K562 (cell line): ENCODE data around the gene MYRIP. TPM values are rescaled to one million over a fixed set of nuclear protein-coding genes. Genes with fewer than 3 reads are reported as not detected.

ENCODE experiments used
- ATAC-seq: fragments of 200-7000 bp; cut with Tn5 transposase; 3 replicates; pipeline ENCODE4 v1.9.1; 2020; ENCODE audit warnings: moderate library complexity
- BruUV-seq: library from RNA; stranded (reverse); fragments of 400-500 nt; replicated peaks from 2 replicates; lab custom pipeline; 2021; lab: Mats Ljungman, UMichigan
- CTCF ChIA-PET: fragments of 300-600 bp; formaldehyde crosslinking; extraction: SDS; loops from one replicate; lab custom pipeline; 2021; ENCODE audit warnings: low intra/inter-chr PET ratio; lab: Yijun Ruan, JAX
- POLR2A ChIA-PET: fragments of 300-600, 350-650 bp; sonication (Branson Sonifier 250); formaldehyde crosslinking; extraction: SDS; loops from one replicate; lab custom pipeline; 2021; ENCODE audit warnings: antibody characterized with exemption, inconsistent platforms; lab: Yijun Ruan, JAX
- DNase-seq, 4 experiments: peaks; one replicate each; pipeline versions ENCODE4 v3.0.0 to v3.0.0-alpha.2; 2011 to 2018; ENCODE audit warnings: low spot score in 3 of 4, mixed read lengths in 3 of 4; ENCODE audit errors: extremely low read depth in 1 of 4
- FAIRE-seq: peaks from 2 replicates; lab custom pipeline; 2011; peaks lifted over from hg19 to GRCh38; lab: Jason Lieb, UNC
- H2AFZ ChIP-seq: 2 replicates; pipeline ENCODE4 v1.6.0; 2011; ENCODE audit warnings: low read depth, low read length, control low read depth, inconsistent platforms
- H3K27ac ChIP-seq: fragments of 200-600 bp; 3 replicates; pipeline ENCODE4 v1.8.0; 2011; ENCODE audit warnings: low read depth, mild to moderate bottlenecking, control low read depth, inconsistent platforms, low read length, moderate library complexity, mixed read lengths; ENCODE audit errors: extremely low read depth
- H3K27me3 ChIP-seq, 2 experiments: fragments of 300-600 bp in 1 of 2; 2 replicates in 1 of 2; 3 replicates in 1 of 2; pipeline versions ENCODE4 v1.6.0 to v1.8.0; 2011; ENCODE audit warnings: inconsistent platforms in 2 of 2, low read length in 2 of 2, mild to moderate bottlenecking in 1 of 2, mixed read lengths in 1 of 2, moderate library complexity in 1 of 2; ENCODE audit not compliant: control insufficient read depth in 2 of 2, insufficient read depth in 2 of 2
- H3K36me3 ChIP-seq: fragments of 300-600 bp; 3 replicates; pipeline ENCODE4 v1.8.0; 2011; ENCODE audit warnings: mild to moderate bottlenecking, low read length, inconsistent platforms; ENCODE audit not compliant: control insufficient read depth, insufficient read depth
- H3K4me1 ChIP-seq, 2 experiments: fragments of 200-600 bp in 1 of 2; replicated peaks in 1 of 2; 2 replicates in 1 of 2; 3 replicates in 1 of 2; pipeline versions ENCODE4 v1.5.1 to v1.8.0; 2011; ENCODE audit warnings: inconsistent platforms in 2 of 2, low read length in 2 of 2, mild to moderate bottlenecking in 1 of 2, mixed read lengths in 1 of 2, moderate library complexity in 1 of 2; ENCODE audit not compliant: control insufficient read depth in 2 of 2, insufficient read depth in 2 of 2
- H3K4me2 ChIP-seq: 2 replicates; pipeline ENCODE4 v1.6.1; 2011; ENCODE audit warnings: low read length, control low read depth, inconsistent platforms, mixed read lengths; ENCODE audit not compliant: insufficient read depth
- H3K4me3 ChIP-seq: fragments of 200-600 bp; sonication (generic), shearing (Covaris generic); 2 replicates; pipeline ENCODE4 v1.5.1; 2016; ENCODE audit warnings: control low read depth, inconsistent platforms
- H3K79me2 ChIP-seq: fragments of 200-600 bp; 3 replicates; pipeline ENCODE4 v1.8.0; 2011; ENCODE audit warnings: low read length, inconsistent platforms; ENCODE audit not compliant: control insufficient read depth, insufficient read depth
- H3K9ac ChIP-seq, 2 experiments: 2 replicates each; pipeline versions ENCODE4 v1.6.0 to v1.6.1; 2011; ENCODE audit warnings: low read depth in 2 of 2, low read length in 2 of 2, control low read depth in 1 of 2, inconsistent platforms in 1 of 2, mild to moderate bottlenecking in 1 of 2, mixed read lengths in 1 of 2; ENCODE audit not compliant: insufficient read depth in 1 of 2
- H3K9me1 ChIP-seq: one replicate; pipeline ENCODE4 v1.6.0; 2011; ENCODE audit warnings: inconsistent platforms, mild to moderate bottlenecking, low read length, moderate library complexity; ENCODE audit not compliant: control insufficient read depth, insufficient read depth
- H3K9me3 ChIP-seq: replicated peaks from 2 replicates; pipeline ENCODE4 v1.5.1; 2011; ENCODE audit warnings: low read depth, low read length, inconsistent platforms; ENCODE audit not compliant: control insufficient read depth, insufficient read depth
- H4K20me1 ChIP-seq: replicated peaks from 2 replicates; pipeline ENCODE4 v1.6.1; 2011; ENCODE audit warnings: low read length, inconsistent platforms, mixed read lengths; ENCODE audit not compliant: control insufficient read depth, insufficient read depth
- C11orf30 ChIP-seq: fragments of 450-650 bp; IDR thresholded peaks from 2 replicates; pipeline ENCODE4 v1.6.1; 2016; ENCODE audit warnings: low read depth, mild to moderate bottlenecking
- CHCHD3 ChIP-seq: fragments of 250-450 bp; sonication (Bioruptor Pico); IDR thresholded peaks from 2 replicates; pipeline ENCODE4 v2.1.2; 2022; ENCODE audit warnings: mild to moderate bottlenecking
- HCFC1 ChIP-seq: IDR thresholded peaks from 2 replicates; pipeline ENCODE4 v1.6.1; 2012; ENCODE audit warnings: low read depth, low read length, improper control_type of control experiment
- RBM15 ChIP-seq: fragments of 200-400 bp; formaldehyde crosslinking; IDR thresholded peaks from 2 replicates; pipeline ENCODE4 v1.6.1; 2018; ENCODE audit warnings: mild to moderate bottlenecking, low read length, moderate library complexity; ENCODE audit not compliant: insufficient read depth
- SETDB1 ChIP-seq: IDR thresholded peaks from one replicate; pipeline ENCODE4 v1.6.1; 2012; ENCODE audit warnings: low read length, control low read depth, inconsistent platforms
- TCF7L2 ChIP-seq: fragments of 150-350 bp; IDR thresholded peaks from 2 replicates; pipeline ENCODE4 v1.6.1; 2016; ENCODE audit warnings: low read depth, mild to moderate bottlenecking, low read length, moderate library complexity
- TFAP4 ChIP-seq: sonication (generic); formaldehyde crosslinking; IDR thresholded peaks from 2 replicates; pipeline ENCODE4 v1.8.0; 2022; ENCODE audit warnings: missing genetic modification reagents, mild to moderate bottlenecking, moderate library complexity, borderline replicate concordance
- XRCC3 ChIP-seq: fragments of 450-650 bp; IDR thresholded peaks from 2 replicates; pipeline ENCODE4 v1.6.1; 2017; ENCODE audit warnings: mild to moderate bottlenecking, moderate library complexity
- YY1 ChIP-seq, 3 experiments: IDR thresholded peaks; 2 replicates each; pipeline ENCODE4 v1.6.1; 2011; ENCODE audit warnings: low read length in 2 of 3, mild to moderate bottlenecking in 2 of 3, moderate library complexity in 2 of 3, borderline replicate concordance in 1 of 3, control low read depth in 1 of 3, low read depth in 1 of 3; ENCODE audit not compliant: insufficient read depth in 3 of 3, insufficient replicate concordance in 2 of 3, control insufficient read depth in 1 of 3, insufficient read length in 1 of 3; ENCODE audit errors: extremely low read depth in 1 of 3
- ZBTB9 ChIP-seq: fragments of 450-650 bp; formaldehyde crosslinking; IDR thresholded peaks from 2 replicates; pipeline ENCODE4 v1.4.0; 2020; ENCODE audit warnings: mild to moderate bottlenecking, moderate library complexity
- ZFPM2 ChIP-seq: fragments of 250-450 bp; sonication (Bioruptor Pico); IDR thresholded peaks from 2 replicates; pipeline ENCODE4 v1.5.1; 2022; ENCODE audit warnings: mild to moderate bottlenecking
- ZNF354B ChIP-seq: fragments of 250-450 bp; sonication (Bioruptor Pico); IDR thresholded peaks from 2 replicates; pipeline ENCODE4 v1.4.0; 2020
- ZNF584 ChIP-seq: fragments of 200-800 bp; sonication (Bioruptor generic); IDR thresholded peaks from 2 replicates; pipeline ENCODE4 v1.6.1; 2016; ENCODE audit warnings: low read depth, mild to moderate bottlenecking, missing genetic modification characterization, missing compliant biosample characterization
- ZNF696 ChIP-seq: fragments of 250-450 bp; sonication (Bioruptor Pico); conservative IDR thresholded peaks from 2 replicates; pipeline ENCODE4 v1.4.0; 2020; ENCODE audit warnings: mild to moderate bottlenecking, moderate library complexity
- ZNF778 ChIP-seq: fragments of 450-650 bp; formaldehyde crosslinking; IDR thresholded peaks from 2 replicates; pipeline ENCODE4 v1.4.0; 2020; ENCODE audit warnings: mild to moderate bottlenecking, moderate library complexity
- ZNF785 ChIP-seq: fragments of 250-450 bp; sonication (Bioruptor Pico); IDR thresholded peaks from 2 replicates; pipeline ENCODE4 v1.4.0; 2020; ENCODE audit warnings: mild to moderate bottlenecking
- WGBS: fragments of 100-300 bp; shearing (Covaris generic); methylation state at CpG from one replicate; pipeline ENCODE4 v1.1.6; 2016; ENCODE audit warnings: low coverage, mixed read lengths; ENCODE audit not compliant: insufficient coverage; ENCODE audit errors: missing lambda C conversion rate; 5-methylcytosine and 5-hydroxymethylcytosine counted together
- in situ Hi-C: fragments of 300-500 bp; cut with MboI; formaldehyde crosslinking; loops from 4 replicates; pipeline ENCODE4 v1.15.0; 2018; ENCODE audit warnings: inconsistent platforms, mixed read lengths
- intact Hi-C: fragments of 100-400 bp; cut with micrococcal nuclease; formaldehyde crosslinking; loops from 2 replicates; pipeline ENCODE4 v1.14.2; 2022
- polyA plus RNA-seq, 8 experiments: library from polyadenylated mRNA; depleted of rRNA in 4 of 8; stranded (reverse) in 5 of 8; unstranded in 3 of 8; fragments of >200 nt; fragmentation: Nextera tagmentation in 2 of 8; fragmentation: Illumina TruSeq in 1 of 8; extraction: Ambion mirVana in 2 of 8; extraction: Trizol in 1 of 8; gene quantifications; 2 replicates each; pipeline versions ENCODE4 v1.2.1 to v1.2.3, GENCODE V29; 2011 to 2014; ENCODE audit warnings: inconsistent platforms in 1 of 8, missing spikeins in 1 of 8
- total RNA-seq, 7 experiments: library from RNA; depleted of rRNA in 6 of 7; stranded (reverse); fragments of >200 nt in 6 of 7; fragmentation: Illumina TruSeq in 2 of 7; extraction: Trizol in 2 of 7; gene quantifications; 2 replicates each; pipeline versions ENCODE4 v1.2.1 to v1.2.3, GENCODE V29; 2011 to 2021; ENCODE audit warnings: low replicate concordance in 1 of 7
- TF ChIP-seq, protein P1 (sequence below): fragments of 250-450 bp; sonication (Bioruptor Pico); IDR thresholded peaks from 2 replicates; pipeline ENCODE4 v1.4.0; 2020; ENCODE audit warnings: mild to moderate bottlenecking, moderate library complexity

MYRIP gene
- total and polyA plus RNA-seq, 9 of the 15 experiments (the other 6 are each of a cell fraction or from before 2014, with no cell fraction given), result 0.03 to 0.12 TPM; not detected in 7

DNA sequence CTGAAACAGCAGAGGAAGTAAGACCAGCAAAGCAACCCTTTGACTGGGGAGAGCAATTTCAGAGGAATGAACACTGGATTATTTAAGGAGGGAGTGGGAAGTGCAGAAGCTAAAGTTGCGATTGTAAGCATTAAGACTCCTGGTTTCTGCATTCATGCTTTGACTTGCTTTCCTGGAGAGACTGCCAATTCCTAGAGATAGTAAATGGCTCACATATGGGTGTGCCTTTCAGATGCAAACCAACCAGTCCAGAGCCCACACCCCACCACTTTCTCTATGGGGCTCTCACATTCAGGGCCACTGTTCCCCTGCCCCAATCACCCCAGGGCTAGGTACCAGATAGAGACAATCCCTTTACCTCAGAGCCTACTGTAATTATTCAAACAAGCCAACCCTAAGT lies 299.2 kb downstream of the MYRIP start:
- in situ Hi-C loops (no loop called here), intact Hi-C loops (no loop called here)
- Histone ChIP-seq H3K27me3 (no peaks in the 10 kb centered on the region; a peak in 1 of 5 replicates), H4K20me1 (no peaks in the 10 kb centered on the region), H2AFZ (no peak overlapping the region), H3K9ac (no peak overlapping the region), H3K4me2 (no peak overlapping the region), H3K36me3 (no peaks in the 10 kb centered on the region), H3K4me3 (no peak overlapping the region), H3K9me3 (no peaks in the 10 kb centered on the region), H3K79me2 (no peaks in the 10 kb centered on the region), H3K27ac (no peak overlapping the region), H3K4me1 (no peaks in the 10 kb centered on the region), H3K9me1 (no peaks in the 10 kb centered on the region)
- CTCF ChIA-PET, result no interaction called here
- BruUV-seq, result no TSS peak
- TF ChIP-seq TCF7L2, result no peak
- TF ChIP-seq TFAP4 (CRISPR knock-in tag), result no peak
- no peak for TF ChIP-seq ZNF696 (CRISPR knock-in tag)
- no peak for TF ChIP-seq ZNF778 (CRISPR knock-in tag)
- no peak for TF ChIP-seq XRCC3
- TF ChIP-seq ZNF584 (CRISPR knock-in tag), result no peak
- TF ChIP-seq C11orf30, result no peak
- TF ChIP-seq YY1 (IDR thresholded peaks at IDR 0.05; ENCODE audit: borderline replicate concordance in 1 of 3, control insufficient read depth in 1 of 3, extremely low read depth in 1 of 3, insufficient read depth in 3 of 3, insufficient read length in 1 of 3, insufficient replicate concordance in 2 of 3, low read depth in 1 of 3, low read length in 2 of 3), result no peak
- no peak for TF ChIP-seq RBM15
- no peak for TF ChIP-seq ZNF785 (CRISPR knock-in tag)
- no peak for TF ChIP-seq ZNF354B (CRISPR knock-in tag)
- no peak for TF ChIP-seq SETDB1
- no peak for TF ChIP-seq ZBTB9 (CRISPR knock-in tag)
- TF ChIP-seq, protein P1, sequence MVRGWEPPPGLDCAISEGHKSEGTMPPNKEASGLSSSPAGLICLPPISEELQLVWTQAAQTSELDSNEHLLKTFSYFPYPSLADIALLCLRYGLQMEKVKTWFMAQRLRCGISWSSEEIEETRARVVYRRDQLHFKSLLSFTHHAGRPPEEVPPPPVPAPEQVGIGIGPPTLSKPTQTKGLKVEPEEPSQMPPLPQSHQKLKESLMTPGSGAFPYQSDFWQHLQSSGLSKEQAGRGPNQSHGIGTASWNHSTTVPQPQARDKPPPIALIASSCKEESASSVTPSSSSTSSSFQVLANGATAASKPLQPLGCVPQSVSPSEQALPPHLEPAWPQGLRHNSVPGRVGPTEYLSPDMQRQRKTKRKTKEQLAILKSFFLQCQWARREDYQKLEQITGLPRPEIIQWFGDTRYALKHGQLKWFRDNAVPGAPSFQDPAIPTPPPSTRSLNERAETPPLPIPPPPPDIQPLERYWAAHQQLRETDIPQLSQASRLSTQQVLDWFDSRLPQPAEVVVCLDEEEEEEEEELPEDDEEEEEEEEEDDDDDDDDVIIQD (CRISPR knock-in tag), result no peak
- TF ChIP-seq ZFPM2 (CRISPR knock-in tag), result no peak
- TF ChIP-seq HCFC1, result no peak
- TF ChIP-seq CHCHD3, result no peak
- ATAC-seq, result no peak
- FAIRE-seq, result no peak
- POLR2A ChIA-PET, result no interaction called here
- DNase-seq, result no peak
- WGBS, result 0% methylated on average over 1 of the region's 1 CpG
